Activated CD4-positive, alpha-beta T cell treated with anti-CD3 and anti-CD28 coated beads, Interleukin-2, amount 50 U/mL, for 4 hours (primary cell): ENCODE data around the gene FGF8.

ENCODE experiments used
- DNase-seq, 2 experiments: peaks; one replicate each; pipeline ENCODE4 v3.0.0-alpha.2; 2020

The FGF8 gene

DNA sequence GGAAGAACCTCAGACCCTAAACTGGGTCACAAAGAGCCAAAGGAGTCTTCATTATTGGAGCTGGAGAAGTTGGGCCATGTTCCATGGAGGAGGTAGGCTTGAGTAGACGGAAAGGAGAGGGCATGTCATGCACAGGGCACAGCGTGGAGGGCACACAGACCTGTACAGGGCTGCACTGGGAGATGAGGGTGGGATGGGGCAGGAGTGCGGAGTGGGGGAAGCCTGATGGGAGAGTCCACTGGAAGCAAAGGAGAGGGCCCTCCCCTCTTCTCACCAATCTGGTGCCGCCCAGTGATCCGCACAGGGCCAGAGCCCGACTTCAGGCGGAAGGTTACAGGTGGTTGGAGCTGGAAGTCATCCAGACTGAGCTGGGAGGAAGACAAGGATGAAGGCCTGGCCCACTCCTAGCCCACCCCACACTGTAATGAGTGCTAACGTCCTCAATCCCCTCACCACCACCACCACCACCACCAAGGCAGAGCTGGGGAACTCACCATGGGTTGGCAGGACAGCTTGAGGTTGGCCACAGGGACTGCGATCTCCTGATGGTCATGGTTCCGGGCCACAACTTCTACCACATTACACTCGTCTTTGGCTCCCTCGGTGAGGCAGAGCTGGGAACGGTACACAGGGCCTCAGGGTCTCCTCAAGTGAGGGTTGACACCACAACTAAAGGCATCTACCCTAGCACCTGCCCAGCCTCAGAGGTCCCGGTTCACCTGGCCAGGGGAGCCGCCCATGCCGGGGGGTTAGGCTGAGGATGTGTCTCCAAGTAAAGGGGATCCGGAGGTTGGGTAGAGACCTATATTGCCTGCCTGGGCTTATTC, 6.3 kb upstream of the FGF8 start:
- no peak for DNase-seq

GRCh38 chr10:101781655-101781983, 5.7 kb upstream of the FGF8 start:
- DNase-seq = no peak

GRCh38 chr10:101780818-101781654, 5.1 kb upstream of the FGF8 start:
- peak; percentile 65 for DNase-seq

DNA sequence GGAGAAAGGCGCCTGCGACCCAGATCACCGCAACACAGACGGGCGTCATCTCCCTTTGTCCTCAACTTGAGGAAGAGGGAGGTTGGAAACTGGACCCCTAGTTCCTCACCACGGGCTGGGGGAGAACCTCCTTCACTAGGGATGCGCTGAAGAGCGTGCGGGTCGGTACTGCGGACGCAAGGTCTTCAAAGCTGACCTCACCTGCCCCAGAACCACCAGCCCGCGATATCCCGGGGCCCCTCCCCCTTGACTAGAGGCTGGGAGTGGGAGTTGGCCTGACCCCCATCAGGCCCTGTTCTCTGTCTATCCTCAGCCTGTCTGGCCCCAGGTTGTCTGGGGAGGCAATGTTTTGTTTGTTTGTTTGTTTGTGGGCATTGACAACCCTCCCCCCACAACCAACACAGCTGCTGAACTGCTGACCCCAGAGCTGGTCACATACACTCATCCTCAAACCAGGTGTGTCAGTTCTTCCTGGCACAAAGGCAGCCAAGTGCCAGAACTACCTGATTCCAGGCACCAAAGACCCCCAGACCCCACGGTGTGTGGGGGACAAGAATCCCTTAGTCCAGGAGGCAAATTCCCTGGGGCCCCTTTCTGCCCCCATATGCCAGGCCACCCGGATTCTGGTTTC, 4.4 kb upstream of the FGF8 start:
- DNase-seq = no peak

DNA sequence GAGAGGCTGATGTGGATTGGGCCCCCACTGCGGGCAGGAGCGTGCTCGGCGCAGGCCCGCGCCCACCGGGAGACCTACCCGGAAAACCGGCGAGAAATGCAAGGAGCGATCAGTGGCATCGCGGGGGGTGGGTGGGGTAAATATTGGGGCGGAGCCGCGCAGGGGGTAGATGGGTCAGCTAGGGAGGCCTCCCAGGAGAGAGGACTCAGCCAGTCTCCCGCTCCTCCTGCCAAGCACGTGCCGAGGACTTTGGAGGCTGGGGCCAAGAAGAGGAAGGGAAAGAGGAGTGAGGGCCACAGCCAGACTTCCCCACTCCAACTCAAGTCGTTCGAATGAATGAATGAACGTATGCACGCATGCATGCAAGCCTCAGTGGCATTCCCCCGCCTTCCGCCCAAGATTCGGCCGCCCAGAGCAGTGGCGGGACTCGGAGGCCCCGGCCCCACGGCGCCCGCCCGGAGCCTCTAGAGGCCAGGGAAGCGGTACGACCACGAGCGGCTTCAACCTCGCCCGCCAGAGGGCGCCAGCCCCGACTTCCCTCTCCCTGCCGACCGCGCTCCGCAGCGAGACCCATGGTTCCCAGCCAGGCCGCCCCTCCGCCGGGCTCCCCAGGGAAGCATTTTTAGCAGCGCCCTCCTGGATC, 3.8 kb upstream of the FGF8 start:
- DNase-seq = peak; percentile 77 to 80

- no peak for DNase-seq
Observed at GRCh38 chr10:101778781-101779543, 3.0 kb upstream of the FGF8 start.

DNA sequence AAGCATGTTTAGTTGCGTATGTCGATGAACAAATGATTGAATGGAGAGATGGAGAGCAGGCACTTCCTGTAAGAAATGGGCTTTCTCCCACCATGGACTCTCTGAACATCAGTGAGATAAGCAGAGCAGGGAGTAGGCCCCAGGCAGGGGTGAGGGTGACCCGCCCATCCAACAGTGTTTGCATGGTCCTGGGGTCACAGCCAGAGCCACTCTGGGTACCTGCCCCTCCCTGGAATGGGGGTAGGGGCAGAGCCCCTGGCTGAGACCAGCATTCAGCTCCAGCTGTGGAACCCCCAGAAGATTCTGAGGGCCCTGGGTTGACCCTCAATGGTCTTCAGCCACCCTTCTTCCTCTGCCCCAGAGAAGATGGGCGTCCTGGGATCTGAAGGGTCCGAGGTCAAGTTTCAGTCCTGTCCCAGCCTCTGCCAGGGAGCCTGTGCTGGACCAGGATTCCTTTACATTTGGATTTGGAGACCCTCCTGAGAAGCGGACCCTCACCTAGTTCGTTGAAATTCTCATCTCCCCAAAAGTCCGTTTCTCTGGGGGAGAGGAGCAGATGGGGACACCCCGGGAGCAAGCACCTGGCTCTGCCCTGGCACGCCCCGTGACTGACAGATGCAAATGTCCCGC, 2.4 kb upstream of the FGF8 start:
- no peak for DNase-seq

DNA sequence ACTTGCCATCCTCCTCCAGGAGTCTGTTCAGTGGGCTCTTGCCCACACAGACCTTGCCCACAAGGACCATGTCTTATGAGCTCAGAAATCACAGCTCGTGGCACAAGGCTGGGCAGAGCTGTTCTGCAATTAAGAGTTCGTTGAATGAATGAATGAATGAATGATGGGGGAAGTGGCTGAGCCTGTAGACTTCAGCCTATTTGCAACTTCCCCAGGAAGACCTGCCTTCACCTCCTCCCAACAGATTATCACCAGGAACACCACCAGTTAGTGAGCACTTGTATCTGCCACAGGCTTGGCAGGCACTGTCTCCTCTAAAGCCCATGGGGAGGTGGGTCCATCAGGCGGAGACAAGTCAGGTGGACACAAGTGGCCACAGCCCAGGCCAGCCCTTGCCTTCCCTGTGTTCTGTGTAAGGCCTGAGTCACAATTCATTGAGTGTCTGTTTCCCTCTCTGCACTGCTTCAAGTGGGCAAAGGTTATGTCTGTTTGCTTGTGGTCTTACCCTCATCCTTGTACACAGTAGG, 1.8 kb upstream of the FGF8 start:
- no peak for DNase-seq

GRCh38 chr10:101776161-101776817, 375 bp upstream of the FGF8 start:
- no peak for DNase-seq

DNA sequence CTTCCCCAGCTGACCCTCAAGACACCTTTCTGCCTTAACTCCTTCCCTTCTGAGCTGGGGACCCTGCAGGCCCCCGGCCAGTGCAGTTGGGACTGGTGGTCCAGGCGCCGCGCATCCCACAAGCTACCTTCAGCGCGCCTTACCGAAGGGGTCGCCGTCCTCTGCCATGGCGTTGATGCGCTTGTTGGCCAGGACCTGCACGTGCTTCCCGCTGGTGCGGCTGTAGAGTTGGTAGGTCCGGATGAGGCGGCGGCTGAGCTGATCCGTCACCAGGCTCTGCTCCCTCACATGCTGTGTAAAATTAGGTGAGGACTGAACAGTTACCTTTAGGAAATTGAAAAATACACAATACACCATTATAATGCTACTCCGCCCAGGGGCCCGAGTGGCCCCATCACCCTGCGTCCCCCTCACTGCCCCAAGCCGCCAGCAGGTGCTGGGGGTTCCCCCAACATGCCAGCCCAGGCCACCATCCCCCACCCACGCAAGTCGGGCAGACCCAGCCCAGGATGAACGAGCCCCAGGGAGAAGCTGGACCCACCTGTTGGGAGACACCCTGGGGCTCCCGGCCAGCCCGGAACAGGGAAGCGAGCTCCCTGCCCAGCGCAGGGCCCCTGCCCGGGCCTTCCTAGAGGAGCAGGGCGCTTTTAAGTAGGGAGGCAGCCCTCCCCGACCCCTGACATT, 1.2 kb downstream of the FGF8 start:
- no peak for DNase-seq

- DNase-seq = no peak
Observed at GRCh38 chr10:101773923-101774588, 1.9 kb downstream of the FGF8 start.

GRCh38 chr10:101772895-101773761, 2.8 kb downstream of the FGF8 start:
- no peak for DNase-seq

- DNase-seq = no peak
Observed at GRCh38 chr10:101772017-101772894, 3.7 kb downstream of the FGF8 start.

GRCh38 chr10:101771380-101771779, 4.5 kb downstream of the FGF8 start:
- no peak for DNase-seq

DNA sequence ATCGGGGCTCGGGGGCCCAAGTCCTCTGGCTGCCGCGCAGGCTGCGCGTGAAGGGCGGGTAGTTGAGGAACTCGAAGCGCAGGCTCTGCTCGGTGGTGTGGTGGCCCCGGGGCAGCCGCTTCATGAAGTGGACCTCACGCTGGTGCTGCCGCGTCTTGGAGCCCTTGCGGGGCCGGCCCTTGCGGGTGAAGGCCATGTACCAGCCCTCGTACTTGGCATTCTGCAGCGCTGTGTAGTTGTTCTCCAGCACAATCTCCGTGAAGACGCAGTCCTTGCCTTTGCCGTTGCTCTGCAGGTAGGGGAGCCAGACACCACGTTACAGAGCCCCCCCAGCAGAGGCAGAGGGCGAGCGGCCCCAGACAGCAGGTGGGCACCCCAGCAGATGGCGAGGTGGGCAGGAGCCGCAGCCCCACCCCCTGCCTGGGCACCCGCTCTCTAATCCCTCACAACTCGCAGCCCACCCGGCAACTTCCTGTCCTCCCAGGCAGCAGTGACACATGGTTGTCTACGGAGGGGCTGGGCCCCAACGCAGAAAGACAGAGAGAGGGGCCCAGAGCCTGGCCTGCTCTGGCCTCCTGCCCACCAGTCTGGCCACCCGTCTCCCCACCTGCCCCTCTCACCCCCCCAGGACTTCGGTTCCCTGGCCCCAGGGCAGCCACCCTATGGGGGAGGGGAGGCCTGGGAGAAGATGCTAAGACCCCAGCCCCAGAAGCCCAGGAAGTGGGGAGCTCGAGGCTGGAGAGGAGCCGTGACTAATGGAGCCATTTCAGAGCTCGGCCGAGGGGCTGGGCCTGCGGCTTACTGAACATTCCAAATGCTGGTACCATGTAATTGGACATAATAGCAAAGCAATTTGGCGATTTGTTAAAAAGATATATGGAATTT, 5.3 kb downstream of the FGF8 start:
- DNase-seq = no peak

DNA sequence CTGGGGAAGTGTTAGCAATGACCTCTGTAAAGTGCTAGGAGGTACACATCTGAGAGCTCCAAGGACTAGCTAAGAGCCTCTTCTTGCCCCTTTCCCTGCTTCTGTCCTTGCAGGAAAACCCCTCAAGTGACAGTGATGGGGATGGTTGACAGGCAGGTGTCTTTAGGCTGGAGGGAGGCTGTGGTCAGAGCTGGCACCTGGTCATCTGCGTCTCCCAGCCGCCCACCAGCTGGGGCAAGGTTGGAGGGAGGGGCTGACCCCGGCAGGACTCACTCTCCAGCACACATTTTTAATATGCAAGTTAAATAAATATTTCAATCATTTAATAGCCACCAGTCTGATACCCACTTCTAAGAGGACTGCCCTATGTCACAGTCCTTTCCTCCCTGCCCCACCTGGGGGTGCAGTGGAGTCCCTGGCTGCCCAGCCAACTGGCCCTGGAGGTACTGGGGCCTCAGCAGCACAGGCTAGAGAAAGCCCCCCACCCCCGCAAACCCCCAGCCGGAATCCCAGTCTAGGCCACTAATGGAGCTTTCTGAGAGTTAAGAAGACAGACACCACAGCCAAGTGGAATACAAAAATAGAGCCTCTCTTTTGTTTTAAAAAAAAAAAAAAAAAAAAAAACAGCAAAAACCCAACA, 6.3 kb downstream of the FGF8 start:
- no peak for DNase-seq
